Astrocyte (in vitro differentiated cells and primary cell): ENCODE data around the gene TMEM37.

ENCODE experiments used
- EZH2 ChIP-seq: IDR thresholded peaks from 2 replicates; pipeline ENCODE4 v1.6.1; 2012; ENCODE audit warnings: mild to moderate bottlenecking, low read length, inconsistent platforms; ENCODE audit not compliant: insufficient read depth
- TF ChIP-seq, protein P1 (sequence below): IDR thresholded peaks from 2 replicates; pipeline ENCODE4 v1.5.1; 2011; ENCODE audit warnings: low read depth, mild to moderate bottlenecking, inconsistent platforms, low read length, moderate library complexity; ENCODE audit not compliant: insufficient read depth

DNA sequence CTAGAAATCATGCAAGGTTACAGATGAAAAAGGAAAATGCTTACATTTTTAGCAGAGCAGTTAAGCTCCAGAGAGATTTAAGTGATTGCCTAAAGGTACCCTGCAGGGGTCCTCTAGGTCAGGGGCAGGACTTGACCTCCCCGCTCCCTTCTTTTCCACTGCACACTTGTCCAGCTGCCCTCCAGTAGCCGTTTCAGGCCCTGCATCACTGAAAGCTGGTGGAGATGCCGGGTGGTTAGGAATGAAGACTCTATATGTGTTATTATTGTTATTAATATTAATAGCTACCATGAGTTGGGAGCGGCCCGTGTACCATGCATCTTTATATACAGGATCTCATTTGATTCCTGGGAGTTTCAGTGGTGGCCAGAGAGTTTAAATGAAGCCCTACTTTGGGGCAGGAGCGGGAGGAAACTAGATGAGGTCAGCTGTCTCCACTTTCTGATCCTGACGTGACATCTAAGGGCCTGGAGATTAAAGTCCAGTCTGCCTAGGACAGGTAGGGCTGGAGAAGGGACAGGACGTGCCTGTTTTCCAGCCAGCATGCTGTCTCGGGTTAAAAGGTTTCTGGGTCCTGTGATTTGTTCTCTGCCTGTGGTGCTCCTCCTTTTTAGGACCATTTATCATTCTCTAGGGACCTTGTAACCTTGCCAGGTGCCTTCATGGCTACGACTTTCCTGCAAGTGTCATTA, 2.1 kb downstream of the TMEM37 start:
- TF ChIP-seq, protein P1, sequence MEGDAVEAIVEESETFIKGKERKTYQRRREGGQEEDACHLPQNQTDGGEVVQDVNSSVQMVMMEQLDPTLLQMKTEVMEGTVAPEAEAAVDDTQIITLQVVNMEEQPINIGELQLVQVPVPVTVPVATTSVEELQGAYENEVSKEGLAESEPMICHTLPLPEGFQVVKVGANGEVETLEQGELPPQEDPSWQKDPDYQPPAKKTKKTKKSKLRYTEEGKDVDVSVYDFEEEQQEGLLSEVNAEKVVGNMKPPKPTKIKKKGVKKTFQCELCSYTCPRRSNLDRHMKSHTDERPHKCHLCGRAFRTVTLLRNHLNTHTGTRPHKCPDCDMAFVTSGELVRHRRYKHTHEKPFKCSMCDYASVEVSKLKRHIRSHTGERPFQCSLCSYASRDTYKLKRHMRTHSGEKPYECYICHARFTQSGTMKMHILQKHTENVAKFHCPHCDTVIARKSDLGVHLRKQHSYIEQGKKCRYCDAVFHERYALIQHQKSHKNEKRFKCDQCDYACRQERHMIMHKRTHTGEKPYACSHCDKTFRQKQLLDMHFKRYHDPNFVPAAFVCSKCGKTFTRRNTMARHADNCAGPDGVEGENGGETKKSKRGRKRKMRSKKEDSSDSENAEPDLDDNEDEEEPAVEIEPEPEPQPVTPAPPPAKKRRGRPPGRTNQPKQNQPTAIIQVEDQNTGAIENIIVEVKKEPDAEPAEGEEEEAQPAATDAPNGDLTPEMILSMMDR, result no peak
- no peak for TF ChIP-seq EZH2
